PFSK-1 (cell line): Measurements from ENCODE around the gene CACNA1S.

Source experiments
- POLR2AphosphoS5 ChIP-seq: IDR thresholded peaks from 2 replicates; pipeline ENCODE4 v1.6.1; 2012; ENCODE audit warnings: low read depth, mild to moderate bottlenecking, control low read depth, low read length, moderate library complexity
- TAF1 ChIP-seq: IDR thresholded peaks from 2 replicates; pipeline ENCODE4 v1.6.1; 2012; ENCODE audit warnings: low read length, control low read depth, borderline replicate concordance; ENCODE audit not compliant: insufficient read depth

DNA sequence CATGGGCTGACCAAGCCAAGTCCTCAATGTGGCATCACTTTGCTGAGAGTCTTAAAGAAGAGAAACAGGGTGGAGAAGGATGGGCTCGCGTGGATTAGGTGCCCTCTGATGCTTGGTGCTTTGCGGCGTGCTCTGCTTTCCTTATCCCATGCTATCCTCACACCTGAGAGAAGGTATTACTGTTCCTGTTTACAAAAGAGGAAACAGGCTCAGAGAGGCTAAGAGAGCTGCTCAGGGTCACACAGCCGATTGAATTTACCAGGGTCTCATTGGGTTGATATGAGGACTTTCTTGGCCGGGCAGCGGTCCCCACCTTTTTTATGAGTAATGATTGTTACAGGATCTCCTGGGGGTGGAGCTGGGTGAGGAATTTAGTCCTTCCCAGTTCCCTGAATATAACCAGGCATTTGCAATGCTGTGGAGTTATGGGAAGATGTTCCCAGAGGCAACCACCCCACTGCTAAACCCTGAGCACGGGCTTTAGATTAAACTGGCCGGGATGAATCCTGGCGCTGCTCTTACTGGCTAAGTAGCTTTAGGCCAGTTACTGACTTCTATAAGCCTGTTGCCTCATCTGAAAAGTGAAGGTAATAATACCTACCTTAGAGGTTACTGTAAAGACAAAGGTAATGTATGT lies 10.2 kb upstream of the CACNA1S start:
- no peak for TF ChIP-seq TAF1
- no peak for TF ChIP-seq POLR2AphosphoS5
